Measurements from ENCODE around the gene KIAA2012.
A peak's percentile ranks its signal among the peaks of the same experiment; 100 is the strongest.

The KIAA2012 gene

GRCh38 chr2:202049092-202049728 is 23.8 kb upstream of the KIAA2012 start:
- POLR2A ChIA-PET, result no interaction called here
- no peak for TF ChIP-seq L3MBTL2 (conservative IDR thresholded peaks at IDR 0.05)
- TF ChIP-seq, protein P1, sequence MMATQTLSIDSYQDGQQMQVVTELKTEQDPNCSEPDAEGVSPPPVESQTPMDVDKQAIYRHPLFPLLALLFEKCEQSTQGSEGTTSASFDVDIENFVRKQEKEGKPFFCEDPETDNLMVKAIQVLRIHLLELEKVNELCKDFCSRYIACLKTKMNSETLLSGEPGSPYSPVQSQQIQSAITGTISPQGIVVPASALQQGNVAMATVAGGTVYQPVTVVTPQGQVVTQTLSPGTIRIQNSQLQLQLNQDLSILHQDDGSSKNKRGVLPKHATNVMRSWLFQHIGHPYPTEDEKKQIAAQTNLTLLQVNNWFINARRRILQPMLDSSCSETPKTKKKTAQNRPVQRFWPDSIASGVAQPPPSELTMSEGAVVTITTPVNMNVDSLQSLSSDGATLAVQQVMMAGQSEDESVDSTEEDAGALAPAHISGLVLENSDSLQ (IDR thresholded peaks at IDR 0.05), result no peak
- no peak for TF ChIP-seq LEF1 (IDR thresholded peaks at IDR 0.05; ENCODE audit: borderline replicate concordance)
- TF ChIP-seq FOXK2 (IDR thresholded peaks at IDR 0.05), result no peak
- TF ChIP-seq FOXA1 (IDR thresholded peaks at IDR 0.05), result no peak
- no peak for TF ChIP-seq FOXM1 (IDR thresholded peaks at IDR 0.05; ENCODE audit: borderline replicate concordance)
- TF ChIP-seq ELF4 (IDR thresholded peaks at IDR 0.05), result no peak
- CTCF ChIA-PET, result no interaction called here
- no peak for DNase-seq (ENCODE audit: extremely low spot score)

DNA sequence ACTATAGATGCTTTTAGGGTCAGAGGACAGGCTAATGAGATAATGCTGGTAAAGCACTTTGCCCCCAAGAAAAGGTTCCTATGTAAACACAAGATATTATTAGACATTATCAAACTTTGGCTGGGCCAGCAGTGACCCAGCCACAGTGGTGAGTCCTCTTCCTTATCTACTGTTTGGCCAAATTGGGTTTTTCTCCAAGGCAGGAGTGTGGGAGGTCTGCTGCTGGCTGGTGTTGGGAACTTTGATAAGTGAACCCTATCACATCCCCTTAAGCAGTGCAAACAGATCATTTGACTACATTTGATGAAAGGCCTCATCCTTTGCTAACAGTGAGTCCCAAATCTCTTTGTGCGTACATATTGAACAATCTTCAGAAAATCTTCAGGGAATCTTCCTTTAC is 23.2 kb upstream of the KIAA2012 start:
- POLR2A ChIA-PET, result no interaction called here
- TF ChIP-seq HDGF (IDR thresholded peaks at IDR 0.05; ENCODE audit: borderline replicate concordance) (no peak), ZNF384 (IDR thresholded peaks at IDR 0.05) (no peak), FOXK2 (IDR thresholded peaks at IDR 0.05) (no peak), FOXM1 (IDR thresholded peaks at IDR 0.05; ENCODE audit: borderline replicate concordance) (no peak), TARDBP (IDR thresholded peaks at IDR 0.05) (no peak), SP1 (IDR thresholded peaks at IDR 0.05) (no peak)
- no peak for DNase-seq (ENCODE audit: extremely low spot score)
- CTCF ChIA-PET, result no interaction called here

- DNase-seq (ENCODE audit: extremely low spot score), result no peak
- POLR2A ChIA-PET, result no interaction called here
- CTCF ChIA-PET, result no interaction called here
- TF ChIP-seq SP1 (IDR thresholded peaks at IDR 0.05), result no peak
Measured at GRCh38 chr2:202050652-202051051, 22.4 kb upstream of the KIAA2012 start.

- ChIA-PET CTCF (no interaction called here), POLR2A (no interaction called here)
- TF ChIP-seq CTBP1 (IDR thresholded peaks at IDR 0.05; ENCODE audit: borderline replicate concordance) (peak; percentile 37; the same call in 1 of the 2 replicates), ARNT (IDR thresholded peaks at IDR 0.05) (no peak)
- no peak for DNase-seq (ENCODE audit: extremely low spot score)
Measured at GRCh38 chr2:202051499-202052161, 21.4 kb upstream of the KIAA2012 start.

DNA sequence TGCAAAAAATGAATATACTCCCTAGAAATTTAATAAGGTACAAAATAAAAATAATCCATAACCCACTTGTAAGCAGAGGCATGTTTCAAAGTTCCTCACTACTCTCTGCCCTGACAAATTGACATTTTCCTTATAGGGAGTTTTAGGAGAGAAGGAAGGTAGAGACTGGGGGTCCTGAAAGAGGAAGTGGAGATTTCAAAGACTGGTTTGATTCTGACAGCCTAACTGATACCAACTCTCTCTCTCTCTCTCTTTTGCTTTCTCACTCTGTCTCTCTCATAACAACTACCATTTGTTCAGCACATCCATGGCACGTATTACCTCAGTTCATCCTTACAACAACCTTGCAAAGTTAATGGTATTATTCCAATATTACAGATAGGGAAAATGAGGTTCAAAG is 20.8 kb upstream of the KIAA2012 start:
- ChIA-PET CTCF (no interaction called here), POLR2A (no interaction called here)
- TF ChIP-seq BHLHE40 (IDR thresholded peaks at IDR 0.05; ENCODE audit: borderline replicate concordance) (no peak), L3MBTL2 (conservative IDR thresholded peaks at IDR 0.05) (no peak), SP1 (IDR thresholded peaks at IDR 0.05) (no peak), LEF1 (IDR thresholded peaks at IDR 0.05; ENCODE audit: borderline replicate concordance) (no peak), CTBP1 (IDR thresholded peaks at IDR 0.05; ENCODE audit: borderline replicate concordance) (no peak), TARDBP (IDR thresholded peaks at IDR 0.05) (no peak), NFRKB (IDR thresholded peaks at IDR 0.05) (no peak), ZNF384 (IDR thresholded peaks at IDR 0.05) (no peak), FOXM1 (IDR thresholded peaks at IDR 0.05; ENCODE audit: borderline replicate concordance) (no peak), ARNT (IDR thresholded peaks at IDR 0.05) (no peak)
- TF ChIP-seq, protein P1 (IDR thresholded peaks at IDR 0.05), result no peak
- no peak for DNase-seq (ENCODE audit: extremely low spot score)

DNA sequence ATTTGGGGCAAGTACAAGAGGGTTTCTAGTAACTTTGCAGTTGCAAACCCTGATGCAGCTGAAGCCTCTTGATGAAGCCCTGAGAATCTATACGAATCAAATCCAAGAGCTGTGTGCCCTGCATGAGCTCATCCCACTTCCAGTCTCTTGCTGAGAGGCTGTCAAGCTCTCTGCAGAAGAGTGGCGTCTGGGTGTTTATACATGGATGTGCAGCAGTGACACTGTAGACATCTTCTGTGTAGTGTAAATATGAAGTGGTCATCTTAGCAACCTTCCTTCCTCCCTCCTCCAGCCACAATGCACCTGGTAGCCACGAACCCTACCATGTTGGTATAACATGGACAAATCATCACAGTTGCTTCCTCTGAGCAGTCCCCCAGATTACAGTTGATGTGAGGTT is 18.4 kb upstream of the KIAA2012 start:
- ChIA-PET CTCF (interaction anchor here (1.2 kb wide), 1 partner anchor 8 kb away, joined by 3 read pairs; no protein-coding TSS in a partner anchor), POLR2A (no interaction called here)
- TF ChIP-seq CTBP1 (IDR thresholded peaks at IDR 0.05; ENCODE audit: borderline replicate concordance) (no peak), ELF4 (IDR thresholded peaks at IDR 0.05) (no peak), NFRKB (IDR thresholded peaks at IDR 0.05) (no peak), HDGF (IDR thresholded peaks at IDR 0.05; ENCODE audit: borderline replicate concordance) (no peak)
- DNase-seq (ENCODE audit: extremely low spot score), result no peak

- no peak for DNase-seq (ENCODE audit: extremely low spot score)
- ChIA-PET POLR2A (no interaction called here), CTCF (interaction anchor here (1.0 to 2.0 kb wide), 2 partner anchors 10 to 50 kb away, joined by 3 to 8 read pairs; no protein-coding TSS in a partner anchor)
- TF ChIP-seq BHLHE40 (IDR thresholded peaks at IDR 0.05; ENCODE audit: borderline replicate concordance) (no peak), CTBP1 (IDR thresholded peaks at IDR 0.05; ENCODE audit: borderline replicate concordance) (no peak), FOXM1 (IDR thresholded peaks at IDR 0.05; ENCODE audit: borderline replicate concordance) (no peak), ZNF384 (IDR thresholded peaks at IDR 0.05) (no peak), TARDBP (IDR thresholded peaks at IDR 0.05) (no peak), ARNT (IDR thresholded peaks at IDR 0.05) (no peak), ELF4 (IDR thresholded peaks at IDR 0.05) (no peak), HDGF (IDR thresholded peaks at IDR 0.05; ENCODE audit: borderline replicate concordance) (no peak), SUZ12 (IDR thresholded peaks at IDR 0.05) (no peak), L3MBTL2 (conservative IDR thresholded peaks at IDR 0.05) (no peak), SP1 (IDR thresholded peaks at IDR 0.05) (no peak), FOXA1 (IDR thresholded peaks at IDR 0.05) (no peak), FOXK2 (IDR thresholded peaks at IDR 0.05) (no peak), NFRKB (IDR thresholded peaks at IDR 0.05) (no peak)
- TF ChIP-seq, protein P1 (IDR thresholded peaks at IDR 0.05), result no peak
Measured at GRCh38 chr2:202056611-202057010, 16.4 kb upstream of the KIAA2012 start.
